Body of pancreas (tissue), 4 donors: ENCODE measurements around the gene SALL2. TPM values are rescaled to one million over a fixed set of nuclear protein-coding genes. Genes with fewer than 3 reads are reported as not detected.

Source experiments
- ATAC-seq: fragments of 150-250 bp; one replicate; pipeline ENCODE4 v1.9.1; 2016
- DNase-seq, 4 donors: peaks; one replicate each; pipeline ENCODE4 v3.0.0-alpha.2; 2019
- H3K27ac ChIP-seq, 4 donors: fragments of 200-600 bp; sonication (generic); 1 replicate in 3 of 4; 2 replicates in 1 of 4; pipeline versions ENCODE4 v1.5.1 to v1.6.1; 2016 to 2019; ENCODE audit warnings: mild to moderate bottlenecking in 1 of 4, mixed read lengths in 1 of 4, moderate library complexity in 1 of 4
- H3K27me3 ChIP-seq, 2 donors: fragments of 200-600 bp; sonication (generic); one replicate each; pipeline ENCODE4 v1.6.0; 2016; ENCODE audit warnings: mild to moderate bottlenecking in 1 of 2
- H3K36me3 ChIP-seq, 2 donors: fragments of 200-600 bp; sonication (generic); replicated peaks in 1 of 2; 2 replicates each; pipeline ENCODE4 v1.5.1; 2016; ENCODE audit warnings: low read depth in 2 of 2; ENCODE audit not compliant: insufficient read depth in 1 of 2
- H3K4me1 ChIP-seq: fragments of 200-600 bp; sonication (generic); one replicate; pipeline ENCODE4 v1.6.0; 2016
- H3K4me3 ChIP-seq, 2 donors: fragments of 200-600 bp; sonication (generic); 1 replicate in 1 of 2; 2 replicates in 1 of 2; pipeline ENCODE4 v1.5.1; 2016 to 2019
- H3K9me3 ChIP-seq, 3 donors: fragments of 200-600 bp; sonication (generic); 1 replicate in 2 of 3; 2 replicates in 1 of 3; pipeline ENCODE4 v1.5.1; 2016
- POLR2A ChIP-seq, 3 donors: fragments of 450-650 bp; IDR thresholded peaks; one replicate each; pipeline ENCODE4 v1.6.1; 2016; ENCODE audit warnings: antibody characterized with exemption in 3 of 3, mild to moderate bottlenecking in 2 of 3
- WGBS, 2 donors: methylation state at CpG; one replicate each; pipeline ENCODE4 v1.1.5; 2017; 5-methylcytosine and 5-hydroxymethylcytosine counted together
- intact Hi-C: fragments of 100-400 bp; cut with DNase I; formaldehyde crosslinking; loops from one replicate; pipeline ENCODE4 v1.15.1; 2023
- total RNA-seq, 2 donors: library from RNA; depleted of rRNA; stranded (reverse); fragments of >200 nt; gene quantifications; one replicate each; pipeline ENCODE4 v1.1.0, GENCODE V29; 2016
- TF ChIP-seq, protein P1 (sequence below), 7 experiments: fragments of 450-650 bp in 4 of 7; fragments of 200-600 bp in 3 of 7; sonication (generic) in 3 of 7; IDR thresholded peaks; one replicate each; pipeline ENCODE4 v1.5.1; 2016 to 2019; ENCODE audit warnings: antibody characterized with exemption in 7 of 7

Gene SALL2
- 1 to 10 TPM; 7.8 to 9.2 TPM for total RNA-seq

DNA sequence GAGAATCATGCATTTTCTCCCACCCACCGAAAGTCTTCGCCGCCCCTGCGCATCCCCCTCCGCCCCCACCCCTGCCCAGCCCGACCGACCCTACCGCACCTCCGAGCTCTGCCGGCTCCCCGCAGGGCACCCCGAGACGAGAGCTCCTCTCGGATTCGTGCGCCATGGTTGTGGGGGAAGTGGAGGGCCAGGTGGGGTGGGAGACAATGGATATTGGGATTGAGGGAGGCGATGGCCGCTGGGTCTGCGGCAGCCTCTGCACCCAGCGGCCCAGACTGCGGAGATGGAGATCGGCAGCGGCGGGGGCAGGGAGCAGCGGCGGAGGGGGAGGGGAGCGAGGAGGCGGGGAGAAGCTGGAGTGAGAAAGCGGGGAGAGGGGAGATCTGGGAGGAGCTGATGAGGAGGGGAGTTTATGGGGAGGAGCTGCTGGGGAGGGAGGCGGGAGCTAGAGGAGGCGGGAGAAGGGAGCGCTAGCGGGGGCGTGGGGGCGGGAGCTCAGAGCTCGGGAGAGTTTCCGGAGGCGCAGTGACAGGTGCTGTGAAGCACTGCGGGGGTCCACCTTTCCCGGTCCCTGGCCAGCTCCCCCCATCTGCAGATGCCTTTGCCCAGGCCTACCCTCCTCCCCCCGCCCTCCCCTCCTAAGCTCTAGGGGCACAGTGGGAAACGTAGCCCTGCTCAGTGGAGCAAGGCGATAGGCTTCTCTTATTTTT lies at the start of gene SALL2:
TSS of gene SALL2 (minus strand) at position 385 of the 710 bp plus-strand sequence. CDS start at position 166, 219 bp downstream.
- 0 to 1% methylated on average over 25 to 28 of the region's 43 CpGs for WGBS, 2 donors
- TF ChIP-seq, protein P1, sequence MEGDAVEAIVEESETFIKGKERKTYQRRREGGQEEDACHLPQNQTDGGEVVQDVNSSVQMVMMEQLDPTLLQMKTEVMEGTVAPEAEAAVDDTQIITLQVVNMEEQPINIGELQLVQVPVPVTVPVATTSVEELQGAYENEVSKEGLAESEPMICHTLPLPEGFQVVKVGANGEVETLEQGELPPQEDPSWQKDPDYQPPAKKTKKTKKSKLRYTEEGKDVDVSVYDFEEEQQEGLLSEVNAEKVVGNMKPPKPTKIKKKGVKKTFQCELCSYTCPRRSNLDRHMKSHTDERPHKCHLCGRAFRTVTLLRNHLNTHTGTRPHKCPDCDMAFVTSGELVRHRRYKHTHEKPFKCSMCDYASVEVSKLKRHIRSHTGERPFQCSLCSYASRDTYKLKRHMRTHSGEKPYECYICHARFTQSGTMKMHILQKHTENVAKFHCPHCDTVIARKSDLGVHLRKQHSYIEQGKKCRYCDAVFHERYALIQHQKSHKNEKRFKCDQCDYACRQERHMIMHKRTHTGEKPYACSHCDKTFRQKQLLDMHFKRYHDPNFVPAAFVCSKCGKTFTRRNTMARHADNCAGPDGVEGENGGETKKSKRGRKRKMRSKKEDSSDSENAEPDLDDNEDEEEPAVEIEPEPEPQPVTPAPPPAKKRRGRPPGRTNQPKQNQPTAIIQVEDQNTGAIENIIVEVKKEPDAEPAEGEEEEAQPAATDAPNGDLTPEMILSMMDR (IDR thresholded peaks at IDR 0.05) = no peak
- peak in 2 of 3 donors; percentile 40 to 60 for TF ChIP-seq POLR2A (IDR thresholded peaks at IDR 0.05)
- intact Hi-C loops = no loop called here
- no peaks in the 10 kb centered on the region for H3K36me3 ChIP-seq
- ATAC-seq = peak; percentile 94
- H3K27ac ChIP-seq = peak within 1 kb of the TSS in 2 of 4 donors; percentile 54 to 59
- H3K9me3 ChIP-seq = no peaks in the 10 kb centered on the region
- peak; percentile 65 to 83 (median 82) for DNase-seq
- peak within 1 kb of the TSS; percentile 70 to 87 for H3K4me3 ChIP-seq
- H3K4me1 ChIP-seq = peaks cover 9% of the 10 kb centered on the region
- no peaks in the 10 kb centered on the region for H3K27me3 ChIP-seq

DNA sequence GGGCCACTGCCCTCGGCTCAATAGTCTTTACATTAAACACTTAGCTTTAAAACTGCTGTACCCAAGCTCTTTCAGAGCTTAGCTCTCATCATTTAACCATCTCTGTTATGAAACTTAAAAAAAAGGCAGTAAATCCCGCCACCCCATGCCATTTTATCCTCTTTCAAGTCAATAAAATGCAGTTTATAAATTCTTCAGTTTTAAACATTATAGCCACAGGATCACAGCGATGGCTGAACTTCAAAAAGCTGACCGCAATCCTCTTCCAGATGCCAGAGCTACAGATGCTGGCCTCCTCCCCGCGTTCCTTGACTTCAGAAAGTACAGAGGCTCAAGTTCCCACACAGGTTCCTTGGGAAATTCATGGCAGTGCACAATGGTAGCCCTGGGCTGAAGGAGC lies 49.5 kb upstream of the SALL2 start:
- H3K4me1 ChIP-seq = no peaks in the 10 kb centered on the region
- TF ChIP-seq, protein P1 (IDR thresholded peaks at IDR 0.05) = no peak
- no peak for TF ChIP-seq POLR2A (IDR thresholded peaks at IDR 0.05)
- ATAC-seq = no peak
- intact Hi-C loops = no loop called here
- no peak overlapping the region for H3K4me3 ChIP-seq
- H3K27me3 ChIP-seq = no peaks in the 10 kb centered on the region
- H3K27ac ChIP-seq = no peak overlapping the region
- no peaks in the 10 kb centered on the region for H3K9me3 ChIP-seq
- WGBS, 2 donors = 56 to 75% methylated on average over 6 of the region's 6 CpGs
- no peak for DNase-seq
- H3K36me3 ChIP-seq = no peaks in the 10 kb centered on the region

DNA sequence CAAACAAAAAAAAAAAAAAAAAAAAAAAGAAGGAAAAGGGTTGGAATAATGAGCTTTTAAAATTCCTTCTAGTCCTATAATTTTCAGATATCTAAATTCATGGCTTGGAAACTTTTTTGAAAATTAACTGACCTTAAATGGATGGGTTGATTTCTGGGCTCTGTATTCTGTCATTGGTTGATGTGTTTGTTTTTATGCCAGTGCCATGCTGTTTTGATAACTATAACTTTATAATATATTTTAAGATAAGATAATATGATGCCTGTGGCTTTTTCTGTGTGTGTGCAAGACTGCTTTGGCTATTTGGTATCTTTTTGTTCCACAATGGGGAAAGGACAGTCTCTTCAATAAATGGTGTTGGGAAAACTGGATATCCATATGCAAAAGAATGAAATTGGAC lies 46.5 kb upstream of the SALL2 start:
- TF ChIP-seq, protein P1 (IDR thresholded peaks at IDR 0.05) = no peak
- no peak for TF ChIP-seq POLR2A (IDR thresholded peaks at IDR 0.05)
- intact Hi-C loops = no loop called here

DNA sequence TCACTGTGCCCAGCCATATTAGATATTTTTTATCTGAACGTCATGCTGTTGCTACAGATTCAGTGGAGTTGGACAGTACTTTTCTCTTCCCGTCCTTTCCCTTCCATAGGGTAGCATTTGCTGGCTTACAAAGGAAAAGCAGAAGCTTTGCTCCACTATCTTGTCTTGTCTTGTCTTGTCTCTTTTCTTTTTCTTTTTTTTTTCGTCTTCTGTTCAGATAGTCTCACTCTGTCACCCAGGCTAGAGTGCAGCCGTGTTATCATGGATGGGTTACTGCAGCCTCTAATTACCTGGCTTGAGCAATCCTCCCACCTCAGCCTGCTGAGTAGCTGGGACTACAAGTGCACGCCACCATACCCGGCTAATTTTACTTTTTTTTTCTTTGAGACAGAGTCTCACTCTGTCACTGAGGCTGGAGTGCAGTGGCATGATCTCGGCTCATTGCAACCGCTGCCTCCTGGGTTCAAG lies 32.6 kb upstream of the SALL2 start:
- Histone ChIP-seq H3K27ac (no peak overlapping the region), H3K4me1 (peaks cover 16% of the 10 kb centered on the region), H3K4me3 (no peak overlapping the region), H3K36me3 (no peaks in the 10 kb centered on the region), H3K9me3 (no peaks in the 10 kb centered on the region), H3K27me3 (no peaks in the 10 kb centered on the region)
- WGBS, 2 donors = 73 to 76% methylated on average over 8 of the region's 8 CpGs
- no peak for TF ChIP-seq POLR2A (IDR thresholded peaks at IDR 0.05)
- TF ChIP-seq, protein P1 (IDR thresholded peaks at IDR 0.05) = no peak
- no peak for ATAC-seq
- no peak for DNase-seq
- intact Hi-C loops = no loop called here

More for the DNA sequence above, 46.5 kb upstream of the SALL2 start:
- H3K4me3 ChIP-seq = no peak overlapping the region
- no peaks in the 10 kb centered on the region for H3K9me3 ChIP-seq
- no peak for ATAC-seq
- H3K27me3 ChIP-seq = no peaks in the 10 kb centered on the region
- no peak overlapping the region for H3K27ac ChIP-seq
- DNase-seq = no peak
- no peaks in the 10 kb centered on the region for H3K4me1 ChIP-seq
- H3K36me3 ChIP-seq = no peaks in the 10 kb centered on the region
